Measurements from ENCODE around the gene TM9SF3.
"Not testable (repeated sequence)": the region's sequence is repeated elsewhere in the genome, so short reads cannot be mapped to it uniquely, and the experiment has no call there.

TM9SF3 gene

DNA sequence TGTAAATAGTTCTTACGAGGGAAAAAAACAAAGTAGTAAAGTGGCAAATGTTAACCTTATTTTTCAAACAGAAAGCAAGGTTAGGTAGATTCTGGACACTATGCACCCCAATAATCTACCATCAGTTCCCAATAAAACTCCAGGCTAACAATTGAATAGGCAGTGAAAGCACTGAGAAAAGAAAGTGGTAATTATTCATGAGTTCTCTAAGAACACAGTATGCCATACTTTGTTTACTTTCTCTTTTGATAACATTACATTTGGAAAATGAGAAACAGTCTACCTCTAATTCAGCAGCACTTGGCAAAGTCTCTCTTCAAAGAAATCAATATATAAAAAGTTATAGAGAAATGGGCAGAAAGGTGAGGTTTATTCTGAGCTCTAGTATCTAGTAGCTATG lies 18.4 kb downstream of the TM9SF3 start:
- DNase-seq (ENCODE audit: low read depth in 2 of 2) = no peak

DNA sequence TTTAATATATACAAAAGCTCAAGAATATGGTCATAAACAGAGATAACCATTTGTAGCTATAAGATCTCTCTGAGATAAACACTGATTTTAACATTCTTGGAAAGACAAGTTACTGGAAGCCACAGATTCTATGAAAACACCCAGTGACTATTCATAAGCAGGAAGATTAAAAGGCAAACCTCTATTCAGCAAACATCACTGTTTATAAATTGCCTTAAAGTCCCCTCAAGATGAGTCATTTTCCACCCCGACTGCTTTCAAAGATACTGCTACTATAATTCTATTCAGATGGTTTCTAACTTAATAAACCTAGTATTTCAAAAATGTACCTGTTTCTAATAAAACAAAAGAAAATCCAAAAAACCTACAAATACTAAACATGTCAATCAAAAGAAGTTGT lies 21.0 kb downstream of the TM9SF3 start:
- no peak for DNase-seq (ENCODE audit: low read depth in 2 of 2)

DNA sequence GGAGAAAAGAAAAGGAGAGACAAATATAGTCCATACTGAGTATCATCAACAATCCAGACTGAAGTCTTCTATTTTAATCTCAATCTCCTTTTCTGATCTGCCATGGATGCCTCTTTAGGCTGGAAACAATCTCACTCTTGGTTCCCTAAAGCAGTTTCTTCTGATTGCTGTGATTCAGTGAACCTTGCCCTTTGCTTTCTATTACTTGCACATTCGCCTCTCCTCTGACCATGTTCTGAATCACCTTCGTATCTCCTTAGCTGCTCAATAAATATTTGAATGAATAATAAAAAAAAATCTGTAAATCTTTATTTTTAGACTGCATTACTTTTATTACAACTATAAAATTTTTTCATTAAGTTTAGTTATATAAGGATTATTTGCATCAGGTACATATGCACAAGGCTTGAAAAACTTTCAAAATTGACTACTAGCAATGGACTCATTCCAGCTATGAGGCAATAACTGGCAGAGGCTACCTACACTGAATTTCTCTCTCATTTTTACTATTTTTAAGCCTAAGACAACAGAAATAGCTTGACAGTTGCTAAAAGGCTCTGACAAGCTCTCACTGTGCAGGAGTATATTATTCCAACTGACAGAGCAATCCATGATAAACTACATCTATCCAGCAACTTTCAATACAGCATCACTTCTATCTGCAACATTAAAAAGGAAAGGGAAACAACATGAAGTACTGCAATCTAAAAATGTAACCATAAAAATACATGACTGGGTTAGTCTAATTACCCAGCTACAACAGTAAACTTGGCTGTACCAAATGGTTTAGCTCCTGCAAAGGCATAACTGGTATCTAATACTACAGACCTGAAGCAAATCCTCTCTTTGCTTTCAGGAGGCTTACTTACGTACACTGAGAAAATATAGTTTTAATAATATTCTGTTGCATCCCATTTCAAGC lies 25.6 kb downstream of the TM9SF3 start:
- no peak for DNase-seq (ENCODE audit: low read depth in 2 of 2)

DNA sequence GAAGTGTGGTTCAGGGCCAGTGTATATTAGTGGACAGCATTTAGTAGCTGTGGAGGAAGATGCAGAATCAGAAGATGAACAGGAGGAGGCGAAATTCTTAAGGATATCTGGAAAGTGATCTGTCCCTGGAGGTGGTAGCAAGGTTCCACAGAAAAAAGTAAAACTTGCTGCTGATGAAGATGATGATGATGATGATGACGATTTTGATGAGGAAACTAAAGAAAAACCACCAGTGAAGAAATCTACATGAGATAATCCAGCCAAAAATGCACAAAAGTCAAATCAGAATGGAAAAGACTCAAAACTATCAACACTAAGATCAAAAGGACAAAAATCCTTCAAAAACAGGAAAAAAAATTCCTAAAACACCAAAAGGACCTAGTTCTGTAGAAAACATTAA lies 26.3 kb downstream of the TM9SF3 start:
- no peak for DNase-seq (ENCODE audit: low read depth in 2 of 2)

DNA sequence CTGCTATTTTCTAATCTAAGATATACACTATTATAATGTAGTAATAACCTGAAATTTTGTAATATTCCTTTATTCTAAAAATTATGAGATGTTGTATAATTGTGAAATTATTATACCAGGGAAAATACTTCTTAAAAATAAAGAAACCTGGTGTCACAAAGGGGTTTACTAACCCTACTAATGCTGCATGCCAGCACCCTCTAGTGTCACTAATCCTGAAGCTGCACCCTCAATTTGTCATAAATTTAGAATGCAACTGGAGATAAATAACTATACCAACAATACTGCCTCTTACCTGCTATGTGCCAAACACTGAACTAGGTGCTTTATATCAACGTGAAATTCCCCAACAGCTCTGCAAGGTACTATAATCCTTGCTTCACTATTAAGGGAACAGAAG lies 30.8 kb downstream of the TM9SF3 start:
- no peak for DNase-seq (ENCODE audit: low read depth in 2 of 2)

DNA sequence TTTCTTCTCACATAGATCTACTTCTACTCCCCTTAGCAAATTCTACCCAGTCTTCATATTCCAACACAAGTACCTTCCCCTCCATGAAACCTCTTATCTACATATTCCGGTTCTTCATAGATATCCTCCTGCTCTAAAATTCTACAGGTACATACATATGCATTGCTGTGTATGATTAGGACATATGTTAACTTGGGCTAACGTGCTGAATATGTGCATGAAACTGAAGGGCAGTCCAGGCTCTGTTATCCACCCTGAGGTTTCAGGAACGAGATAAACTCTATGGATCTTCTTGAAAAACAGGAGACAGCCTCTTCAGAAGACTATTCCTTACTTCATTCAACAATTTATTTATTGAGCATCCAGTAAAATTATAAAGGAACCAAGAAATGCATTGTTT lies 31.5 kb downstream of the TM9SF3 start:
- DNase-seq (ENCODE audit: low read depth in 2 of 2) = no peak

DNA sequence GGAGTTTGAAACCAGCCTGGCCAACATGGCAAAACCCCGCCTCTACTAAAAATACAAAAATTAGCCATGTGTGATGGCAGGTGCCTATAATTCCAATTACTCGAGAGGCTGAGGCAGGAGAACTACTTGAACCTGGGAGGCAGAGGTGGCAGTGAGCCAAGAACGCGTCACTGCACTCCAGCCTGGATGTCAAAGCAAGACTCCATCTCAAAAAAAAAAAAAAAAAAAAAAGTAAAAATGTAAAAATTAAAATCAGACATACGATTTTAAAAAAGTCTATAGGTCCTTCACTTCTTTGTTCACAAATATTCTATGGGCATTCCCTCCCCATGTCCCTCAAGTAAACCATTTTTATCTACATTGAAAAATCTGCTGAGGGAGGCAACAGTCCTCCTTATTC lies 38.2 kb downstream of the TM9SF3 start:
- no peak for DNase-seq (ENCODE audit: low read depth in 2 of 2)

DNA sequence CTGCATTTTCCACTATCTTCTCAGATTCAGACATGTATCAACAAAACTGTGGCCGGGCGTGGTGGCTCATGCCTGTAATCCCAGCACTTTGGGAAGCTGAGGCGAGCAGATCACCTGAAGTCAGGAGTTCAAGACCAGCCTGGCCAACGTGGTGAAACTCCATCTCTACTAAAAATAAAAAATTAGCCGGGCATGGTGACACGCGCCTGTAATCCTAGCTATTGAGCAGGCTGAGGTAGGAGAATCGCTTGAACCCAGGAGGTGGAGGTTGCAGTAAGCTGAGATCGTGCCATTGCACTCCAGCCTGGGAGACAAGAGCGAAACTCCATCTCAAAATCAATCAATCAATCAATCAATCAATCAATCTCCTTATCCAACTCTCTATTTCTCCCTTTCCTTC lies 41.3 kb downstream of the TM9SF3 start:
- DNase-seq (ENCODE audit: low read depth in 2 of 2) = not testable (repeated sequence)

DNA sequence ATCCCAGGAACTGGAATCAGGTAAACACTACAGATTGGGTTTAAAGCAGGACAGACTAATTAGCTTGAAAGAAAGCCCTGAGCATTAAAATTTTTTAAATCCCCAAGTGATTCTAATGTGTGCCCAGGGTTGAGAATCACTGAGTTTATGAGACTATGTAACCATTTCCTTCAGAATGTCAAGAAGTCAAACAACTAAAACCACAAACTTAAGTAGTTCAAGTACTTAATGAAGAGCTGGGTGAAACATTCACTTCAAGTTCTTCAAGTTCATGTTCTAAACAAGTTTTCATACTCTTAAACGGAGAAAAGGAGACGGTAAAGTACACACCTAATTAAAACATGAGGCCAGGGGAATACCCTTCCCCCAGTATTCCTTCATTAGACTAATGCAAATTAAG lies 44.9 kb downstream of the TM9SF3 start:
- no peak for DNase-seq (ENCODE audit: low read depth in 2 of 2)

DNA sequence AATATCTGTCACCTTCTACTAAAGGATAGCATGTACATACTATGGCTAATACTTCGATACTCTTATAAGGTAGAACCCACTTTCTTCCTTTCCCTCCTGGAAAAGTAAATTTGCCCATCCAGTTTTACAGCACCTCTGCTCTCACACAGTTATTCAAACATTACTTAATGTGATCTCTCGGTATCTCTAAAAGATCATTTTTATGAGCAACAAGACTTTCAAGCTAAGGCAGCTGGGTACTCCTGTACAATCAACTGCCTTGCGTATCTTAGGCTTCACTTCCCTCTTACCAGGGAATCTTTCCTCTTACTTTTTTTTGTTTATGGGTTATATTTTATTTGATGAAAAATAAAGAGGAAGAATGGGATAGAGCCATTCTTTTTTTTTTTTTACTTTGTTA lies 46.6 kb downstream of the TM9SF3 start:
- no peak for DNase-seq (ENCODE audit: low read depth in 2 of 2)

DNA sequence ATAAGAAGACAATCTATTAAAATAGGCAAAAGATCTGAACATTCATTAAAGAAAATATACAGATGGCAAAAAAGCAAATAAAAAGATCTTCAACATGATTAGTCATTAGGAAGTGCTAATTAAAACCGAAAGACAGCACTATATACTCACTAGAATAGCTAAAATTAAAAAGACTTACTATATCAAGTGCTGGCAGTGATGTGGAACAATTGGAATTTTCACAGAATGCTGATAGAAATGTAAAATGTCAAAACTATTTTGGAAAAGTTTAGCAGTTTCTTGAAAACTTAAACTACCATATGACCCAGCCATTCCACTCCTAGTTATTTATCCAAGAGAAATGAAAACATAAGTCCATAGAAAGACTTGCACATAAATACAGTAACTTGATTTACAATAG lies 48.1 kb downstream of the TM9SF3 start:
- no peak for DNase-seq (ENCODE audit: low read depth in 2 of 2)

DNA sequence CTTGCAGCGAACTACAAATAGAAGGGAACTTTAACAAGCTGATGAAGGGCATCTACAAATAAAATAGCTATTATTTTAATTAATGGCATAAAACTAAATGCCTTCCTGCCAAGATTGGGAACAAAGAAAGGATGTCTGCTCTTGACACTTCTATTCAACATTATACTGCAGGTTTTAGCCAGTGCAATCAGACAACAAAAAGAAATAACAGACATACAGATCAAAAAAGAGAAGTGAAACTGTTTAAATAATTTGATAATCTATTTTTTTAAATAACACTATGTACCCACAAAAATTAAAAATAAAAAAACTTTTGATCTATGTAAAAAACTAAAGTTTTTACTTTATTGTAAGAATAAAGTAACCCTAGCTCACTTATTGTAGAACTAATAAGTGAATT lies 50.7 kb downstream of the TM9SF3 start:
- DNase-seq (ENCODE audit: low read depth in 2 of 2) = no peak

DNA sequence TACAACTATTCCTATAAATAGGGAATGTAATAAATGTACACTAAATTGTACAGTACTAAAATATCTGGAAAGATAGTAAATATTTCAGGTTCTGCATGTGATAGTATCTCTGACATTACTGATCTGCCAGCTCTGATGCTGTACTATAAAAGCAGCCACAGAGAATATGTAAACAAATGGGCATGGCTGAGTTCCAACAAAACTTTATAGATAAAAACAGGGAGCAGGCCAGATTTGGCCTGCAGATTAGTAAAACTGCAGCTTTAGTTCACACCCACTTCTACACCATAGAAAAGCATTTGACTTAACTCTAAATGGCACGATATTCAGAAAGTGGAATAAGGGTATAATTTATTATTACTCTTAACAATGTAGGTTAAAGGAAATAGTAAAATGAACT lies 54.3 kb downstream of the TM9SF3 start:
- DNase-seq (ENCODE audit: low read depth in 2 of 2) = no peak

DNA sequence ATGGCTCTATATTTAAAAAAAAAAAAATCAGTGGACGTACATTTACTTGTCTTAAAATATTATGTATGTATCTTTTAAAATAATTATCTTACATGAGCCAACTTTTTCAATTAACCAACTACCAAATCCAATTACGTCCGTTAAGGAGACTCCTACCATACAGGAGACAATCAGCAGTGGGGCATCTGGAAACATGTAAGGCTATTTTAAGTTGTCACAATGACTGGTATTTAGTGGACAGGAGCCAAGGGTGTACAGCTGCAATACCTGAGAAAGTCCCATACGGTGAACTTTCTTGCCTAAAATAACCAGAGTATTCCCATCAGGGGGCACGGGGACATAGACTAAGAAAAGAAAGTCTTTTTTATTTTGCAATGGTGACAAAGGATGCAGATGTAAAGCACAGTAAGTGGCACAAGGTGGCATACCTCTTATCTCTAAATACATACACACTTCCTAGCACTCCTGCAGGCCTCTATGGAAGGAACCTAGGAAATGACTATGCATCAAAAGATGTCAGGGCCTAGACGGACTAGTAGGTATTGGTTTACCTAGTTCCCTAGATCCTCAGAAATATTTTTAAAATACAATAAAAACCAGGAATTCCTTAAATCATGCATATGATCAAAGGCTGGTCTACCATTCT lies 57.1 kb downstream of the TM9SF3 start:
- DNase-seq (ENCODE audit: low read depth in 2 of 2) = no peak

DNA sequence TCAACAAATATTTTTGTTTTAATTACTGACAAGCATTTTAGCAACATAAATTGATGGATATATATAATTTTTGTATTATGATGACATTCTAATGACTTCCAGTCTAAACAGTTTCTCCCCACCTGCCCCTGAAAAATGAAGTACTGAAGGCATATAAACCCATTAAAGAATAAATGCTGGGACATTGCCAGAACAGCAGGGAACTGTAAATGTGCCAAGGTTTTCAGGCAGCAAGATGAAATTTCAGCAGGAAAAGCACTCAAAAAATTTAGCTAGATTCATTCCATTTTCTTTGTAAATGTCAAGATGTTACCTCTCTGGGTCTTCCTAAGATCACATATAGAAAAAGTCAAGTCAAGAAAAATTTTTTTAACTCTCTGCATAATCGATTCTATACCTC lies 62.1 kb downstream of the TM9SF3 start:
- no peak for DNase-seq (ENCODE audit: low read depth in 2 of 2)

DNA sequence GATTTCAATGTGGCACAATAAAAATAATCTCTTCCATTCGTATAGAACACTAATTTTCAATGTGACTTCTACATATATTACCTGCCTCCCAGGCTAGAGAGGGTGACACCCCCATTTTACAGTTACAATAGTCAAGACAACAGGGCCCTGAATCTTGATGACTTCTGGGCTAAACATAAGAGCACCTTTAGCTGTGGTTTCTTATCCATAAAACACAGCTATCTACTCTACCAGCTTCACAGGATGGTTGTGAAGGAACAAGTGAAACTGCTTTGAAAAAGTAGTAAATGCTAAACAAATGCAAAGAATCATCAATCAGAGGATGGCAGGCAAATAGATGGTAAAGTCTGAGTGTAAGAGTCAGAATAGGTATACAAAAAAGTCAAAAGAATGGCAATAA lies 69.5 kb downstream of the TM9SF3 start:
- DNase-seq (ENCODE audit: low read depth in 2 of 2) = no peak

DNA sequence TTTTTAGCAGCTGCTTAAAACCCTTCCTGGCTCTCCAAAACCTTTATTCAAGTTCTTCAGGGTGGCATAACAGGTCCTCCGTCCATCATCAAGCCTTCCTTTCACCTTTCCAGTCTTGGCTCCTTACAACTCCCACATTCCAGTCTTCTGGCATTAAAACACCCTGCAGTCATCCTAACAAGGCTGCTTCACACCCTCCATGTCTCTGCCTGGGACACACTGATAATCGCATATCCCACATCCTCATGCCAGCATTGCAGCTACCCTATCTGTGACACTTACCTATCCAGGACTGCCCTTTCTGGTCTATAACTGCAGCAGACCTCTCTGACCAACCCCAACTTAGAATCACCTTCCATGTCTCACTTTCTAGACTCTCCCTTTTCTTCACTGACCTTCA lies 70.5 kb downstream of the TM9SF3 start:
- no peak for DNase-seq (ENCODE audit: low read depth in 2 of 2)

DNA sequence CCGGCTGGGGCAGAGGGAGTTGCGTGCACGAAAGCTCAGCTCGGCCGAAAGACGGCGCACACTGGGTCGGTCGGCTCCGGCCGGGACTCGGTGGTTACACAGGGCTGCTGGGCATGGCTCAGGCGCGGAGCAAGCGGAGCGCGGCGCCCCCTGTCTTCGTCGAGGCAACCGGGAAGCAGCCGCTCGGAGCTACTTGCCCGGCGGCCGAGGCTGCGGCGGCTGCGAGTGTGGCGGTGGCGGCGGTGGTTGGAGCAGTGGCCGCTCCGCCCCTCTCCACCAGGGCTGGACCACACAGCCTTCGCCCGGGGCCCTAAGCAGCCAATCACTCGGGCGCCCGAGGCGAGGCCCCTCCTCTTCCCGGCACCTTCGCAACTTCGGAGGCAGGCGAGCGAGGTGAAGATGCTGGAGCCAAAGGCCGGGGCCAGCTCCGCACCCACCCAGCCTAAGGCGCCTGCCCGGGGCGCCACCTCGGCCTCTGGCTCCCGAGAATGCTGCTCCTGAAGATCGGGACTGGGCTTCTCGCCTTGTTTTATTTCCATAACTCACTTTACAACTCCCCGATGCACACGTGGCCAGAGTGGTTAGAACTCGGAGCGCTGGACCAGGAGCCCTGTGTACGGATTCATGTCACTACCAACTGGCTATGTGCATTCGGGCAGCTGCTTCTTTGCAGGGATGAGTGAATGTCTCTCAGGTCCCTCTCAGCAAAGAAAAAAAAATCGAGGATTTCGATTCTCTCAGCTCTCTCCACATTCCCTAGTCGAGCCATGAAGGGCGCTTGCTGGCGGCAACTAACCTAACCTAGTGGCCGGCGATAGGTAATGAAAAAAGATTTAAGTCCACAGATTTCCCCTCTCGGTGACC lies 72.9 kb downstream of the TM9SF3 start, which contains the start of gene TLL2:
TSS of gene TLL2 (minus strand) at position 229 of the 864 bp plus-strand sequence. CDS start 241 bp downstream, outside the sequence.
- DNase-seq (ENCODE audit: low read depth in 2 of 2) = peak in 1 of 2 donors; percentile 46

DNA sequence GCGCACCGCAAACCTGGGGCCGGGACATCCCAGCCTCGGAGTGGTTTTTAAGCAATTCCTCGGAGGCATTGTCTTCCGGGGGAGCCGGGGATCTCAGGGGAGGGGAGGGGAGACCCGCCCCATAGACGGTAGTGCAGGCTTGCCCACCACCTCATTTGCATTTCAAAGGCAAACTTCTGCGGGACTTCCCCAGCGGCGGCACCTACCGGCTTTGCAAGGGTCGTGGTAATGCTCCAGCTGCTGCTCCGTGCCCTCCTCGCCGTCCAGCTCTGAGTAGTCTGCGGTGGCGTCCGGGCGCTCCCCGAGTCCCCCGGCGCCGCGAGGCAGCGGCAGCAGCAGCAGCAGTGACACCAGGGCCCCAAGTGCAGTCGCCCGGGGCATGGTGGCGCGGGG lies 73.5 kb downstream of the TM9SF3 start:
- DNase-seq (ENCODE audit: low read depth in 2 of 2) = no peak

DNA sequence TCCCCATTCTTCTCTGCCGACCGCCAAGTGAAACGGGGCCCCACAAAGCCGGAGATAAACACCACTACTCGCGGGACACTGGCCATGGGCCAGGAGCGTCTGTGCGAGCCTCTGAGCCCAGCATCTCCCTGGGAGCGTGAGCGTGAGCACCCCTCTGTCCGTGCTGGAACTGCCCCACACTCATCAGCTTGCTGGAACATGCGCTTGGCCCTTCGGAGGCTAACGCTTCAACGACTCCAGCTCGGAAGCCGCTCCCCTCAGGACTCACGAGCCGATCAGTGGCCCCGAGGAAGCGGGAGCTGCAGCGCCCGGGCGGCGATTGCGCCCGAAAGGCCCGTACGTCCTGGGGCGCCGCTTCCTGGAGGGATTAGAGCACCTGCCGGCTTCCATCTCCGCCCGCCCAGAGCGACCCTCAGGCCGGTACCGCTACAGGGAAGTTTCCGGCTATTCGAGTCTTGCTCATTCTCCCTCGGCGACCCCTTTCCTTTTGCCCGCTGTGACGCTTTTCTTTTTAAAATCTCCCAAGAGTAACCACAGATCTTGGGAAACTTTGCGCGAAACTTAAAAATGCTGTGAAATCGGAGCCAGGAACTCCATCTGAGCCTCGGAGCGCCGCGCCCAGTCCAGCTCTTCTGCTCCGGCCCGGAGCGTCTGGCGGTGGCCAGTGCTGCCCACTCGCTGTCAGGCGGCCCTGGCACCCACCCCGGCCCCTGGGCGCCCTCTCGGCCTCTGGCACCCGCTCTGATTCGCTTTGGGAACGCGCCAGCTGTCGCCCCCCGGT lies 74.1 kb downstream of the TM9SF3 start:
- no peak for DNase-seq (ENCODE audit: low read depth in 2 of 2)
